ENCODE results near the gene HPS4.

DNA sequence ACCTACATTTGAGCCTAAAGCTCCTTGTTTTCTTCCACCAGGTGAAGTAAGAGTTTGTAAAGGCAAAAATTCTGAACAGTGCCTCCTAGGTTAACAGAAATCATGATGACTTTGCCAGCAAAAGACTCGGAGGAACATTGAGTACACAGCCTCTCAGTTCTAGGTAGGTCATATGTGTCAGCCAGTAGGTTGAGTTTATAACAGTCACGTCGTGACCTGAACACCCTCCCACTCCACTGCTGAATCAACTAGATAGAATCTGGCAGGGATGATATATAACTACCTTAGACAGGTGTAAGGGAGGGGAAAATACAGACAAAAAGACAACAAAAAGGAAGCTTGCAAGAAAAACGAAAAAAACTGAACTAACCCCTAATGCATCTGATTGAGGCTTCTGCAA lies 67.3 kb downstream of the HPS4 start:
- TF ChIP-seq, protein P1, sequence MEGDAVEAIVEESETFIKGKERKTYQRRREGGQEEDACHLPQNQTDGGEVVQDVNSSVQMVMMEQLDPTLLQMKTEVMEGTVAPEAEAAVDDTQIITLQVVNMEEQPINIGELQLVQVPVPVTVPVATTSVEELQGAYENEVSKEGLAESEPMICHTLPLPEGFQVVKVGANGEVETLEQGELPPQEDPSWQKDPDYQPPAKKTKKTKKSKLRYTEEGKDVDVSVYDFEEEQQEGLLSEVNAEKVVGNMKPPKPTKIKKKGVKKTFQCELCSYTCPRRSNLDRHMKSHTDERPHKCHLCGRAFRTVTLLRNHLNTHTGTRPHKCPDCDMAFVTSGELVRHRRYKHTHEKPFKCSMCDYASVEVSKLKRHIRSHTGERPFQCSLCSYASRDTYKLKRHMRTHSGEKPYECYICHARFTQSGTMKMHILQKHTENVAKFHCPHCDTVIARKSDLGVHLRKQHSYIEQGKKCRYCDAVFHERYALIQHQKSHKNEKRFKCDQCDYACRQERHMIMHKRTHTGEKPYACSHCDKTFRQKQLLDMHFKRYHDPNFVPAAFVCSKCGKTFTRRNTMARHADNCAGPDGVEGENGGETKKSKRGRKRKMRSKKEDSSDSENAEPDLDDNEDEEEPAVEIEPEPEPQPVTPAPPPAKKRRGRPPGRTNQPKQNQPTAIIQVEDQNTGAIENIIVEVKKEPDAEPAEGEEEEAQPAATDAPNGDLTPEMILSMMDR (IDR thresholded peaks at IDR 0.05; ENCODE audit: low read depth, low read length): no peak
- TF ChIP-seq MYC (IDR thresholded peaks at IDR 0.05; ENCODE audit: low read depth, low read length): no peak
- TF ChIP-seq, protein P2, sequence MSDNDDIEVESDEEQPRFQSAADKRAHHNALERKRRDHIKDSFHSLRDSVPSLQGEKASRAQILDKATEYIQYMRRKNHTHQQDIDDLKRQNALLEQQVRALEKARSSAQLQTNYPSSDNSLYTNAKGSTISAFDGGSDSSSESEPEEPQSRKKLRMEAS (IDR thresholded peaks at IDR 0.05; ENCODE audit: low read depth, low read length): no peak

All from NB4 (cell line).